NCI-H1048 (cell line): ENCODE data around the gene LAMB3.
A peak's percentile ranks its signal among the peaks of the same experiment; 100 is the strongest.
"Not testable (repeated sequence)": the region's sequence is repeated elsewhere in the genome, so short reads cannot be mapped to it uniquely, and the experiment has no call there.

Experiments
- DNase-seq: peaks from one replicate; lab custom pipeline; 2025; lab: John Stamatoyannopoulos, UW

LAMB3 gene

DNA sequence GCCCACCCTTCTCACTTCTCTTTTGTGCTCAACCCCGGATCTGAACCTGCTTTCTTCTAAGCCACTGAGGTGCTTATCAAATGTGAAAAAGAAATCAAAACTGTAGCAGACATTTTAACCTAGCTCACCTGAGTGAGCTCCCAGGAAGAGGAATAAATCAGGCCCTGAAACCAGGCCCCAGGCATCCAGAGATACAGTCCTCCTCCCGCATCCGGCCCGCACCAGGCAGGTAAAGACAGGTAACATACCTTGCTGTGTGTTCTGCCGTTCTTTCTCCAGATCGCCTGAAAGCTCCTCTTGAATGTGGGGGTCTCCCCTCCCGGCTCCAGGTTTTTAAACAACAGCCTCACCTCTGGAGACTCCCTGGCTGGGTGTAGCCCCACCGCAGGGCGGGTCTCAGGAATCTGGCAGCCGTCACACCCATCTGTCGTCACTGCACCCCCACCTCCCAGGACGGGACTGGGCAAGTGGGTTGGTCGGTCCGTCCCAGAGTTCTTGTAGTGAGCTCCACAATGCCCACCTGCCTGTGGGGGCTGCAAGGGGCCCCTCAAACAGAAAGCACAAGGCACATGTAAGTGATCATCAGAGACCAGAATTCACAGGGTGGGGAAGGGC lies at the start of gene LAMB3:
Gene LAMB3, minus strand, starts transcription at position 305 of the 615 bp plus-strand sequence. CDS start 1,481 bp downstream, outside the sequence.
- DNase-seq, result no peak

DNA sequence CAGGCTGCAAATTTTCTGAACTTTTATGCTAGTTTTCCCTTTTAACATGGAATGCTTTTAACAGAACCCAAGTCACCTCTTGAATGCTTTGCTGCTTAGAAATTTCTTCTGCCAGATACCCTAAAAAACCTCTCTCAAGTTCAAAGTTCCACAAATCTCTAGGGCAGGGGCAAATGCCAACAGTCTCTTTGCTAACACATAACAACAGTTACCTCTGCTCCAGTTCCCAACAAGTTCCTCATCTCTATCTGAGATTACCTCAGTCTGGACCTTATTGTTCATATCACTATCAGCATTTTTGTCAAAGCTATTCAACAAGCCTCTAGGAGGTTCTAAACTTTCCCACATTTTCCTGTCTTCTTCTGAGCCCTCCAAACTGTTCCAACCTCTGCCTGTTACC lies 48.5 kb upstream of the LAMB3 start:
- not testable (repeated sequence) for DNase-seq

DNA sequence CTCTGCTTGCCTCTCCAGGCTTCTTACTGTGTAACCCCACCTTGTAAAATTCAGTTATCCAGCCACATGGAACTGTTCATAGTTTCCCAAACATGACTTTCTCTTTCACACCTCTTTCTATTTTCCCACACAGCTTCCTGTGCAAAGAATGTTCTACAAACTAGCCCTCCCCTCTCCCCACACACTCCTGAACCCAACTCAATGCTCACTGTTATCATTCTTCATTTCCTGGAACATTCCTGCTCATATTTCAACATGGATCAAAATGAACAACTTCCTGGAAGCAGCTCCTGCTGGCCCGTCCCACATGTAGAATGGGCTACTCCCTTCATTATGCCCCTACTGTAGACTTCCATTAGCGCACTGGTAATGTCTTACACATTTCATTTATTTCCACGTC lies 44.9 kb upstream of the LAMB3 start:
- DNase-seq, result no peak

DNA sequence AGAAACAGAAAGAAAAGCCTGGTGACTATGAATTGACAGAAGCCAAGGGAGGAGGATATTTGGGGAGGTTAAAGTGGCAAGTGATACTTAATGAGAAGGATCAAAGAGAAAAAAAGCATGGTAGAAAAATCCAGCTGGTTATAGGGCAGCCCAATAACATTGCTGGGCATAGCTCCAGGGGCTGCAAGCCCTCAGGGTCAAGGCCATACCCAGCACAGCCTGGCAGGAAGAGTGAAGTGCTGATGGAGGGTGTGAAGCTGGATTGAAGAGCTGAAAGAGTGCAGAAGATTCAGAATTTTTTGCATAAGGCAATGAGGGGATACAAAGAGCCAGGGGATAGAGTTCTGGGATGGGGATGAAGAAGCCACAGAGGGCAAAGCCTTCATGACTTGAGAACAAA lies 44.4 kb upstream of the LAMB3 start:
- no peak for DNase-seq

DNA sequence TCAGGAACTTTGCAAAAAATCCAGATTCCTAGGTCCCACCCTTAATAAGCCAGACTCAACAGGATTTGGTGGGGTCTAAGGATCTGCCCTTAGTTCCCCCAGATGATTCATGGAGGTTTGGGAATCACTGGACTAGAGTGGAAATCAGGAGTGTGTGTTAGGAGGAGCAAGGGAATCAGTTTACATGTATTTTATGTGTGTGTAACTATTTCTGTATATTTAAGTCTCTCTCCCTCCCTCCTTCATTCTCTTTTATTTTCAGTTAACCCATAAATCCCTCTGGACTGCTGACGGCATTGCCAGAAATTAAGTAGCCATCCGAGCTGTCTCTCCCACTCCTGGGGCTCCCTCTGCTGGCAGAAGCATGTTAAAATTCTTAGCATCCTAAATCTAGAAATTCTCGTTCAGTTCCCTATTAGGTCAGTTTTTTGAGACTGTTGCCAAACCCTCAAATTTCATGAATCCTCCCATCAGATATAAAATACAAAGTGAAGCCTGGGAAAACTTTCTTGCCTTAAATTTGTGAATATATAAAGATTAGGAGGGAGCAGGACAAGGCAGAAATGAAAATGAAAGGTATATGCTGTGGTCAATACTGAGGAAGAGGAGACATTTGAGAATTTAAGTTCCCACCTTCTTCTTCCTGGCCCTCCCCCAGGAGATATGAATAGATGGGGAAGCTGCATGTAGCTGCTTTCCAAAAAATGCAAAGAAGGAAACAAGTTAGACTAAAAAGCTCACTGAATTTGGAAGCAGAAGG lies 40.7 kb upstream of the LAMB3 start:
- peak; percentile 81 for DNase-seq

DNA sequence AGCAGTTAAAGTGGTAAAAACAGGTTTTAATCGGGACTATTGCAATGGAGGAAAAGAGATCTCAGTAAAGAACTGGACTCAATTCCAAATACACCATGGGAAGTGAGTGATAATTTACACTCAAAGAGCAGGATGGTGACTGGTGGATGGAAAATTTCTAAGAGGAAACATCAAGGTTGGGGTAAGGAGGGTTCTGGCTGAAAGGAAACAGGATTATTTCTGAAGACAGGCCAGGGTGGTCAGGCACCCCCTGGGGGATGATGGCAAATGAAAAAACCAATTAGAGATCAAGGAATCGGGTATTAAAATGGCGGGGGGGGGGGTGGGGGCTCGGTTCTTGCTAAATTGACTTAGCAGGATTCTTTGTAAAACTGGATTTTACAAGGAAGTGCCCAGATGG lies 40.1 kb upstream of the LAMB3 start:
- DNase-seq, result no peak

DNA sequence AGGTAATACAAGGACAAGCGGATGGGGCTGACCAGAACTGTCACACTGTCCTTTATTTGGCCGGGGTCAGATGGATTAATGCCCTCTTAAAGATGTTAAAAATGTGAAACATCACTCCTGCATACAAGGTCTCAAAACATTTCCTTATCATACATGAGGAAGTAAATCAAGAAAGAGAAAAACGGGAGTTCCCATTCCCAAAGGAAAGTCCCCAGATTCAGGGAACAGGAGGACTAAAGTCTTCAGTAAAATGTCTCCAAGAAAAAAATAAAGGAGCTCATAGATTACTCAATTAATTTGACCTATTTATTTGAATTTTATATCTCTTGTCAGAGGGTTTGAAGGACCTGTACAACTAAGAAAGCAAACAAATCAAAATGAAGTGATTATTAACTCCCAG lies 39.0 kb upstream of the LAMB3 start:
- DNase-seq, result no peak

DNA sequence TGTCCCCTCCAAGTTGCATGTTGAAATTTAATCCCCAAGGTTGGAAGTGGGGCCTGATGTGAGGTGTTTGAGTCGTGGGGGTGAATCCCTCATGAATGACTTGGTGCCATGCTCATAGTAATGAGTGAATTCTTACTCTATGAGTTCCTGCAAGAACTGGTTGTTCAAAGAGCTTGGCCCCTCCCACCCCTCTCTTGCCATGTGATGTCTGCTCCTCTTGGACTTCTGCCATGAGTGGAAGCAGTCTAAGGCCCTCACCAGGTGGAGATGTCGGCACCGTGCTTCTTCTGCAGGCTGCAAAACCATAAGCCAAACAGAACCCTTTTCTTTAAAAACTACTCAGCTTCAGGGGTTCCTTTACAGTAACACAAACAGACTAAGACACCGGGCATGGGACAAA lies 37.3 kb upstream of the LAMB3 start:
- DNase-seq, result no peak

DNA sequence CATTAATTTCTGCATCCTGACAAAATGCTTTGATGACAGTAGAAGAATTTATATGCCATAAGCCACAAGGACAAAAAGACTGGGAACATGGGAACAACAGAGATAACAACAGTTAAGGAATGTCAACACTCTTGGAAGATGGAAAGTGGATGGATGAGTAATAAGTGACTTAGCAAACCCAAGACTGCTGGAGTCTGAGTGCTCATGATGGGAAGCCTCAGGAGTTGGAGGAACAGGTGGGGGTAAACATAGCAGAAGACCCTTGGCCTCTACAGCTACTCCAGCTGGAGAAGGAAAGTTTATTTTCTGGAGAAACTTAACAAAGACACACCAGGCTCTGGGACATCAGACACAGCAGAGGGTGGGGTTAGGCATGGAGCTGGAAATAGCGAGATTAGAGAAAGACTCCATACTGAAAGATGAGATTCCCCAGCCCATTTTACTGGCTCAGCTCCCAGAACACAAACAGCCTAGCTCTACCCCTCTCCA lies 36.6 kb upstream of the LAMB3 start:
- no peak for DNase-seq

DNA sequence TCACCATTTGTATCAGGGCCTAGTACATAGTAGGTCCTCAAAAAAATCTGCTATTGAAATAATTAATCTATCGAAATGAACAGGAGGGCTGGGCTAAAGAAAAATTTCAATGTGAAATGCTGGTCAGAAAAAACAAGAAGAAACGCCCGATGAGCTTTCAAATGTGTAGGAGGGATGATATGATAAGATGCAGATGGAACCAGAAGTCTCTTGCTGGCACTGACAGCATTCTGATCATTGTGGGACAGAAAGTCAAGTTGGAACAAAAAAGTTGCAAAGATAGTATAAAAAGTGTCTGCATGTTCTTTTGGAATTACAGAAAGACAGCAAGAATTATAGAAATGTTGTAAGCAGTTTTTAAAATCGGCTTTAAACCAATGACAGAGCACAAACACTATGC lies 34.1 kb upstream of the LAMB3 start:
- no peak for DNase-seq

DNA sequence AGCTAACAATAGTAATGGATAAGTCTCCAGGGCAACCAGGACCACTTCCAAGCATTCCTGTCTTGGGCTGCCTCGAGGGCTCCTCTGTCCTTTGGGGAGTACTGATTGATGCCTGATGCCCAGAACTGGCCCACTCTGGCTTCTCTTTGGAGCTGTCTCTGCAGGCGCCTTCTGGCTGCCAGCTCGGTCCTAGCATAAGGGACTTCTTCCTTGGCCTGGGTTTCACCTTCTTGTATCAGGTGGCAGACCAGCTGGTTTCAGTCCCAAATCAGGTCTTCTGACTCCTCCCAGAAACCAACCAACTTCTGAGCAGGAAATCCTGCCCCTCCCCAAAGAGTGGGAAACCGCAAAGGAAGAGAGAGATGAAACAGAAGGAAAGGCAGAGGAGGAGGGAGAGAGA lies 33.6 kb upstream of the LAMB3 start:
- no peak for DNase-seq

DNA sequence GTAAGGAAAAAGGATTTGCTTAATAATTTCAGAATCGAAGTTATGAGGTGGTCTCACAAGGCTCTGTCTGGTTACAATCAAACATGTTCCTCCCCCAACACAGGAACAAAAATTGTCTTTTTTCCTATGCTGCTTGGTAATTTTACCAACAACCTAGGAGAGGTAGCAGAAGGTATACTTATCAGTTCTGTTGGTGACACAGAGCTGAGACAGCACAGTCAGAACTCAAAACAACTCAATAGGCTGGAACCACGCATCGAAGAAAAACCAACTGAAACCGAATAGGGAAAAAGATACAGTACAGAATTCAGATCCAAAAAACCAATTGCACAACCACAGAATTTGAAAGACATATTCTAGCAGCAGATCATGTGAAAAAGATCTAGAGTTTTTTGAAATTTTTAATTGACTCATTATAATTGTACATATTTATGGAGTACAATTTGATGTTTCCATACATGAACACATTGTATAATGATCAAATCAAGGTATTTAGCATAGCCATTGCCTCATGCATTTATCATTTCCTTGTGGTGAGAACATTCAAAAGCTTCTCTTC lies 26.8 kb upstream of the LAMB3 start:
- DNase-seq, result no peak

DNA sequence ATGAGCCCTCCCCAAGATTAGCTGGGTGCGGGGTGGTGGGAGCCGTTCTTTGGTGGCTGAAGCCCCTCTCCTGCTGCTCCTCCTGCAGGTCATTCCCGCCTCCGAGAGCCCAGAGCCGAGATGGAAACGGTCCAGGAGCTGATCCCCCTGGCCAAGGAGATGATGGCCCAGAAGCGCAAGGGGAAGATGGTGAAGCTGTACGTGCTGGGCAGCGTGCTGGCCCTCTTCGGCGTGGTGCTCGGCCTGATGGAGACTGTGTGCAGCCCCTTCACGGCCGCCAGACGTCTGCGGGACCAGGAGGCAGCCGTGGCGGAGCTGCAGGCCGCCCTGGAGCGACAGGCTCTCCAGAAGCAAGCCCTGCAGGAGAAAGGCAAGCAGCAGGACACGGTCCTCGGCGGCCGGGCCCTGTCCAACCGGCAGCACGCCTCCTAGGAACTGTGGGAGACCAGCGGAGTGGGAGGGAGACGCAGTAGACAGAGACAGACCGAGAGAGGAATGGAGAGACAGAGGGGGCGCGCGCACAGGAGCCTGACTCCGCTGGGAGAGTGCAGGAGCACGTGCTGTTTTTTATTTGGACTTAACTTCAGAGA lies 23.4 kb upstream of the LAMB3 start:
- DNase-seq, result no peak

DNA sequence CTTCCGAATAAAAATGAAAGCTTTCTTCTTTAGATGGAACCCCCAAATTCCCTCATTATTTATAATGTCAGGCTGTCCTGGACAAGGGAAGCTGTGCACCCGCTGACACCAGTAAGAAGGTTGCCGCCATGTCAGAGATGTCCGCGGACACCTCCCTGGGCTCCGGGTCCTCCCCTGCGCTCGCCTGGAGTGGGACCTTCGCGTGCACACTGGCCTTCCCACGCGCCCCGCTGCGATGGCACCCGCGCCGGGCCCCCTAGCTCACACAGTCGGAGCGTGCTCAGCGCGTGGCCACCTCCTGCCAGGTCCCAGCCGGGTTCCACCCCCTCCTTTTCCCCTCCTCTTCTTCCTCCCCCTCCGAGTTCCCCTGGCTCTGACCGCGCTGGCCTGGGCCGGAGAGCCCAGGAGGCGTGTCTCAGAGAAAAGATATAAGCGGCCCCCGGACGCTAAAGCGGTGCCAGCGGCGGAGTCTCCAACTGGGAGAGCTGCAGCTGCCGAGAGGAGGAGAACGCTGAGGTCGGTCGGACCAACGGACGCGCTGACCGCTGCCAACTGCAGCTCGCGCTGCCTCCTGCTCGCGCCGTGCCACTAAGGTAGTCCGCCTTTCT lies 22.8 kb upstream of the LAMB3 start, which contains the start of gene G0S2:
Gene G0S2, plus strand, starts transcription at position 456 of the 608 bp plus-strand sequence. CDS start 273 bp downstream, outside the sequence.
- no peak for DNase-seq

DNA sequence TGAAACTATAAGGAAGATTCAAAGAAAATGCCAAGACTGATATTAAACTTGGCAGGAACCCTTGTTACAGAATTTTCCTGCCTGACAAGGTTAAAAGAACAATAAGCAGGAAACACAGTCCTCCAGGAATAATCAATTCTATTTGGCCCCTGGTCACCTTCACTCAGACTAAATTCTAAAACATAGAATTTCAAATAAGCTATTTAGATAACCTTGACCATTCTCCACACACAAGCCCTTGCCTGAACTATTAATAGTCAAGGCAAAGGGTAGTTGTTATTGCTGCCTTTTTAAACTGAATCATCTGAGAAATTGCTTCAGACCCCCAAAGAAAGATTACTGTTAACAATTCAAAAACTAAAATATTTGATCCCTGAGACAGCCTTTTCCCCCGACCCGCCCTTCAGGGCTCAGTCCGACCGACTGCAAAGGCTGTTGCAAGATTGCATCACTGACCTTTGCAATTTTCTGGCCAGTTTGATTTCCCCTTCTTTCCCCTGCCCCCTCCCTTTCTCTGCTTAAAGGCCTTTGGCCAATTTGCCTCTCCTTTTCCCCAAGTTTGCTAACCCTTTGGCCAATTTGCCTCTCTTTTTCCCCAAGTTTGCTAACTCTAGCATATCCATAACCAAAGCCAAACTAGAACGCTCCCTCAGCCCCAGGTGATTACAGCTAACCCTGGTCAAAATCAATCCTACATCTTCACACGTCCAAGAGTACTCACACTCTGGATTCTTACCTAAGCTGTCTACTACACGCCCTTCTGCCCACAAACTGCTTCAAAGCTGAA lies 21.6 kb upstream of the LAMB3 start:
- DNase-seq, result no peak

DNA sequence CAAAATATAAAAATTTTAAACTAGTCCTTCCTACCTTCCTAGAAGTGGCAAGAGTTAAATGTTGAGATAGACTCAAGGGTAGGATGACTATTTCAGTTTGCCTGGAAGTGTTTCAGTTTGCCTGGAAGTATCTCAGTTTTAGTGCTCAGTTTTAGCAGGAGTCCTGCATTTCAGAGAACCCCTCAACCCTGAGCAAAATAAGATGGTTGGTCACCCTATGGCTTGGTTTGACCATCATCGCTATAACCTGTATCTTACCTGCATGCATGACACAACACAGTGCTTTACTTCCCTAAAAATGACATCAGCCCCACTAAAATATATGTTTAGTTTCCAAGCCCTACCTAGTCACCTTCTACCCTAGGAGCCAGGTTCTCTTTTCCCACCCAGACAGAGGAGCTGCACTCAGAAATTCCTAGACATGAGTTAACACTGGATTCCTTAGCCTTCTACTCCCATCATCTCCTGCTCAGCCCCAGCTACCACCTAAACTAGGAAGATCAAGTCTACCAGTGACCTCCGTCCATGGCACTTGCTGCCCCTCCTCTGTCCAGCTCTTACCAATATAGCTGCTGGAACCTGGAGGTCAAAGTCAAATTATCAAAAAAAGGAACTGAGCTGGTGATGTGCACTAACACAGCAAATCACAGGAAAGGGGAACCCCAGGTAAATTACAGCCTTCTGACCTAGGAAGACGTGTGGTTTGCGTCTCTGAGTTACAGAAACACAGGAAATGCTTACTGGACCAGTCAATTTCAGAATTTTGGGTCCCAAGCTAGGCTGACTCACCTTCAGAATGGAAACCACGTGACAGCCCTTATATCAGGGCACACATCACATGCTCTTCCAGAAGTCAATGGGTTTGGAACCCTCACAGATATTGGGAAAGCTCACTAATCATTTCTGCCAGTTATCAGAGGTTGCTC lies 20.7 kb upstream of the LAMB3 start:
- no peak for DNase-seq

DNA sequence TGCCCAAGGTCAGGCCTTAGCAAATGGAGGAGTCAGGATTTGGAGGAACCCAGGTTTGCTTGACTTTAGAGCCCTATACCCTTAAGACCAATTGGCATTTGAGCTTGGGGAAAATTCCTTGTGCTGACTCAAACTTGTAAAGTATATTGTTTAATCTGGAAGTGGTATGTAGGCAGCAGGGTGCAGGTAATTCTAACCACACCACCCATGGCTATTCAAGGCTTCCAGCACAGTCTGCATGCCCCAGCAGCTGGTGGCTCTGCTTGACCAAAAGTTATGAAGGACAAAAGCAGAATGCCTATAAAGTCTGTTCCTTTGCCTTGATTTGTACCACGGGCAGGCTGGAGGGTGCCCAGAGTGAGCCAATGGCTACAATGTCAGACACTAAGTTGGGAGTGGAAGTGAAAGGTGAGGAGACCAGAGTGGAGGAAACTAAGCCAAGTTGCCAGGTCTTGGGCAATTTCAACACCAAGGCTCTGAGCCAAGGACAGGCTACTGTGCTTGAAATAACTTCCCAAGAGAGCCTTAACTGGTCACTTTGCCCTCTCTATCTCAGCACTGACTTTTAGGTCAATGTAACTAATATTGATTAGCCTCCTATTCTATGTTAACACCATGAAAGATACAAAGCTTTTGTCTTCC lies 18.3 kb upstream of the LAMB3 start:
- no peak for DNase-seq

DNA sequence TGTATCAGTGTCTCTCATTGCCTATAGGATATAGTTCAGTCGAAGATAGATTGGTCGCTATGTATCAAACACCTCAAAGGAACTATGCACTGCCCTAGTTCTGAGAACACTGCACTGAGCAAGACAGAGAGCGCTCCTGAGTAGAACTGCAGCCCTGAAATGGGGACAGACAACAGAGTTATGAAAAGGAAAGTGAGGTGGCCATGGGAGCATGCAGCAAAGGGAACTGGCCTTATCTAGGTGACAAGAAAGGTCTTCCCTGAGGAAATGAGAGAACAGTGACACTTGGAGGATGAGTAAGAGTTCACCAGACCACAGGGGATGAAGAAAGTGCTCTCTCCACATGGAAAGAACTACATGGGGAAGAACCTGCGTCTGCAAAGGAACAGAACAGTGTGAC lies 15.5 kb upstream of the LAMB3 start:
- no peak for DNase-seq

DNA sequence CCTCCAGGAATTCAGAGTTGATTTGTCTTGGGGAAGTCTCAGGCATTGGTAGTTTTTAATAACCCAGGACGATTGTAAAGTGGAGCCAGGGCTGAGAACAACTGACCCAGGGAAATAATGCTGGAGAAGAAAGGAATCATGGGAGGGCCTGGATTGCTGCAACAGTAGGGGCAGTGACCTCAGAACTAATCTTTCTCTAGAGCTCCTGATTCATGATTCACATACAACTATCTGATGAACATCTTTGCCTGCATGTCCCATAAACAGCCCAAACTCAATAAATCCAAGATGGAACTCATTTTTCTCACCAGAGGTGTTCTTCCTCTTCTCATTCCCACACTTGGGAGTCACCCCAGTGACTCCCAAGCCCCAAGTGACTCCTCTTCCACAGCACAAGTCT lies 14.9 kb upstream of the LAMB3 start:
- DNase-seq, result no peak

DNA sequence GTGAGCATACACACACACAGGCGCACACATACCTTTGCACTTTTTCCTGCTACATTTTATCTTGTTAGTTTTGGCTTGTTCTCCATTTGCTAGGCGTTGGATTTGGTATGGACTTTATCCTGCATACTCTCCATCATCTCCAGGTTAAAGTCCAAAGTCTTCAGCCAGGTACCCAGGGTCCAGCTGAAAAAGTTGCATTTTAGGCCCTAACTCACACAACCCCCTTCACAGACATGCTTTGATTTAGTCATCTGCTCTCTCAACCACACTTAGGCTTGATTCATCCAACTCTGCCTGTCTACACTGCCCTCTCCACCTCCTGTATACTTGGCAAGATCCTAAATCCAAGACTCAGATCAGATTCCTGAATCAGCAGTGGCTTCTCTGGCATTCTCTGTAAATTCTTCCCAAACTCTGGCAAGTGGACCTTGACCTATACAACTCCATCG lies 10.7 kb upstream of the LAMB3 start:
- DNase-seq, result no peak
